ENCODE measurements around the gene CCDC183. TPM values are rescaled to one million over a fixed set of nuclear protein-coding genes. Genes with fewer than 3 reads are reported as not detected.

CCDC183 gene
- total and polyA plus RNA-seq, 3 donors from 2014 or later, result 37.8 to 59.8 (median 41.1) TPM

DNA sequence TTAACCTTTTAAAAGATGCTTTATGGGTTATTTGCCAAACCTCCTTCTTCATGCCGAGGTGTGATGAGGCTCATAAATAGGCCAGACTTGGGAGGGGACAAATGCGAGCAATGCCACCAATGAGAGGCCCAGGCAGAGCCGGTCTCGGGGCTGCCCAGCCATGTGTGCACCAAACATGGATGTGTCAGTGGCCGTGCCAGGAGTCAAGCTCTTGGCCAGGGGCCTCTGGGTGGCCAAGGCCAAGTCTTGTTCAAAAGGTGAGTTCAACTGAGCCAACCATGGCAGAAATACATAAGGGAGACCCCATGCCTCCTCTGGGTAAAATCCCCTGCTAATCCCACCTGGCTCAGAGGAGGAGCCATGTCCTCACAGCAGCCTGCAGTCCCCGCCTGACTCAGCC is 20.9 kb upstream of the CCDC183 start:
- no peaks in the 10 kb centered on the region for H3K9me3 ChIP-seq
- DNase-seq, result no peak
- no peaks in the 10 kb centered on the region for H3K27me3 ChIP-seq
- no peak overlapping the region for H3K4me3 ChIP-seq
- H3K4me1 ChIP-seq, result no peaks in the 10 kb centered on the region
- no peak overlapping the region for H3K27ac ChIP-seq
- no peaks in the 10 kb centered on the region for H3K36me3 ChIP-seq (ENCODE audit: low read depth, missing control alignments)
- intact Hi-C loops (cut with DNase I; ENCODE audit: low total_unique reads), result no loop called here
- TF ChIP-seq, protein P1, sequence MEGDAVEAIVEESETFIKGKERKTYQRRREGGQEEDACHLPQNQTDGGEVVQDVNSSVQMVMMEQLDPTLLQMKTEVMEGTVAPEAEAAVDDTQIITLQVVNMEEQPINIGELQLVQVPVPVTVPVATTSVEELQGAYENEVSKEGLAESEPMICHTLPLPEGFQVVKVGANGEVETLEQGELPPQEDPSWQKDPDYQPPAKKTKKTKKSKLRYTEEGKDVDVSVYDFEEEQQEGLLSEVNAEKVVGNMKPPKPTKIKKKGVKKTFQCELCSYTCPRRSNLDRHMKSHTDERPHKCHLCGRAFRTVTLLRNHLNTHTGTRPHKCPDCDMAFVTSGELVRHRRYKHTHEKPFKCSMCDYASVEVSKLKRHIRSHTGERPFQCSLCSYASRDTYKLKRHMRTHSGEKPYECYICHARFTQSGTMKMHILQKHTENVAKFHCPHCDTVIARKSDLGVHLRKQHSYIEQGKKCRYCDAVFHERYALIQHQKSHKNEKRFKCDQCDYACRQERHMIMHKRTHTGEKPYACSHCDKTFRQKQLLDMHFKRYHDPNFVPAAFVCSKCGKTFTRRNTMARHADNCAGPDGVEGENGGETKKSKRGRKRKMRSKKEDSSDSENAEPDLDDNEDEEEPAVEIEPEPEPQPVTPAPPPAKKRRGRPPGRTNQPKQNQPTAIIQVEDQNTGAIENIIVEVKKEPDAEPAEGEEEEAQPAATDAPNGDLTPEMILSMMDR (IDR thresholded peaks at IDR 0.05), result no peak
- no peak for TF ChIP-seq POLR2A (IDR thresholded peaks at IDR 0.05)
- 90 to 97% methylated on average over 2 to 6 of the region's 6 CpGs for WGBS, 2 donors

DNA sequence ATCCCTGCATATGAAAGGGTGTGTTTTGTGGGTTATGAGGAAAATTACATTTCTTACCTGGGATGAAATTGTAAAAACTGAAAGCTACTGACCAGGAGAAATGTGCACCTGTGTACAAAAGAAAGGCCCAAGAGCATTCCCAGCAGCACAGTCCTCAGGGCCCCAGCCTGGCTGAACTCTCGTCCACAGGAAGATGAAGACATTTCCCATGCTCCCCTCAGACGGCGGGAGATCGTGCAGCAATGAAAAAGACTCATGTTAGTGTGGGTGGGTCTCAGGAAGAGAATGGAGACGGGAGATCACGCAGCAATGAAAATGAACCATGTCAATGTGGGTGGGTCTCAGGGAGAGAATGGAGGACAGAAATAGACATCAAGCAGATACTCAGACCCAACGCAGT is 19.2 kb upstream of the CCDC183 start:
- intact Hi-C loops (cut with DNase I; ENCODE audit: low total_unique reads), result no loop called here
- Histone ChIP-seq H3K9me3 (no peaks in the 10 kb centered on the region), H3K27ac (no peak overlapping the region), H3K4me1 (no peaks in the 10 kb centered on the region), H3K36me3 (ENCODE audit: low read depth, missing control alignments) (no peaks in the 10 kb centered on the region), H3K4me3 (no peak overlapping the region), H3K27me3 (no peaks in the 10 kb centered on the region)
- no peak for DNase-seq
- TF ChIP-seq POLR2A (IDR thresholded peaks at IDR 0.05), result no peak
- TF ChIP-seq, protein P1 (IDR thresholded peaks at IDR 0.05), result no peak
- WGBS, 2 donors, result 78 to 82% methylated on average over 7 of the region's 7 CpGs

DNA sequence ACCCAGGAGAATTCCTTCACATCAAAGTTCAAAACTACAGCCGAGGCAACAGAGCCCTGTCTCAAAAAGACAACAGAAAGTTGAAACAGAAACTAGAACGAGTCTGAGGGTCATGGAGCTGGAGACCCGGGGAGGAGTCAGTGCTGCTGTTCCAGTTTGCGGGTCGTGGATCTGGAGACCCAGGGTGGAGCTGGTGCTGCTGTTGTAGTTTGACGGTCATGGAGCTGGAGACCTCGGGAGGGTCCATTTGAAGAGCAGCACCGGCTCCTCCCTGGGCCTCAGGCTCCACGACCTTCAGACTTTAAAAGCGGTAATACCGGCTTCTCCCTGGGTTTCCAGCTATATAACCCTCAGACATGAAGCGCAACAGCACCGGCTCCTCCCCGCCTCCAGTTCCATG is 18.8 kb upstream of the CCDC183 start:
- no peaks in the 10 kb centered on the region for H3K36me3 ChIP-seq (ENCODE audit: low read depth, missing control alignments)
- no peaks in the 10 kb centered on the region for H3K9me3 ChIP-seq
- H3K27ac ChIP-seq, result no peak overlapping the region
- H3K4me1 ChIP-seq, result no peaks in the 10 kb centered on the region
- no peak for DNase-seq
- 70 to 80% methylated on average over 12 to 14 of the region's 14 CpGs for WGBS, 2 donors
- intact Hi-C loops (cut with DNase I; ENCODE audit: low total_unique reads), result no loop called here
- H3K4me3 ChIP-seq, result no peak overlapping the region
- H3K27me3 ChIP-seq, result no peaks in the 10 kb centered on the region
- TF ChIP-seq, protein P1 (IDR thresholded peaks at IDR 0.05), result no peak
- no peak for TF ChIP-seq POLR2A (IDR thresholded peaks at IDR 0.05)

DNA sequence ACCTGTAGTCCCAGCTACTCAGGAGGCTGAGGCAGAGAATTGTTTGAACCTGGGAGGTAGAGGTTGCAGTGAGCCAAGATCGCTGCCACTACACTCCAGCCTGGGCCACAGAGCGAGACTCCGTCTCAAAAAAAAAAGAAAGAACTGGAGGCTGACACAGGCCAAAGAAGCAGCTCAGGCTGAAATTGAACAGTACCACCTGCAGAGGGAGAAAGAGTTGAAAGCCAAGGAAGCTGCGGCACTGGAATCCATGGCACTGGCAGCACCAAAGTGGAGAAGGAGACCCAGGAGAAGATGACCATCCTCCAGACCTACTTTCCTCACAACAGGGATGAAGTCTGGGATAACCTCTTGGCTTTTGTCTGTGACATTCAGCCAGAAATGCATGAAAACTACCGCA is 16.3 kb upstream of the CCDC183 start:
- WGBS, 2 donors, result 82 to 96% methylated on average over 5 of the region's 5 CpGs
- Histone ChIP-seq H3K9me3 (no peaks in the 10 kb centered on the region), H3K4me3 (no peak overlapping the region), H3K27ac (no peak overlapping the region), H3K4me1 (peaks cover 5% of the 10 kb centered on the region), H3K36me3 (ENCODE audit: low read depth, missing control alignments) (no peaks in the 10 kb centered on the region), H3K27me3 (no peaks in the 10 kb centered on the region)
- TF ChIP-seq, protein P1 (IDR thresholded peaks at IDR 0.05), result no peak
- no peak for TF ChIP-seq POLR2A (IDR thresholded peaks at IDR 0.05)
- intact Hi-C loops (cut with DNase I; ENCODE audit: low total_unique reads), result no loop called here
- no peak for DNase-seq

DNA sequence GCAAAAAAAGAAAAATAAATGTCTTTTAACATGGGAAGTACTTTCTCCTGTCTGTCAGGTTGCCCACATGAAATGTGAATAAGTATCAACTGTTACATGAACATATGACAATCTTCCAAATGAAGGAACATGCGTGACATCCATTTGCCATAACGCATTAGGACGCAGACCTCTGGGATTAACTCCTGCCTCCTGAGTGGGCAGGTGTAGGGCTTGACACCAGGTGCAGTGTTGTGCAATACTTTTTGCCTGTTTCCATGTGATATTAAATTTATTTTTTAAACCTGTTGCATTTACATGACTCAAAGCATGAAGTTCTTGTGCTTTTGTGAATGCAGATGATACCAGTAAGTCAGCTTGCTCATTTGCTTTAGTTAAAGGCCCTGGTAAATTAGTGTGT is 13.7 kb upstream of the CCDC183 start:
- Histone ChIP-seq H3K9me3 (no peaks in the 10 kb centered on the region), H3K27me3 (no peaks in the 10 kb centered on the region), H3K36me3 (ENCODE audit: low read depth, missing control alignments) (no peaks in the 10 kb centered on the region), H3K4me1 (peaks cover 8% of the 10 kb centered on the region), H3K4me3 (no peak overlapping the region), H3K27ac (no peak overlapping the region)
- WGBS, 2 donors, result 94 to 96% methylated on average over 3 of the region's 3 CpGs
- no peak for TF ChIP-seq POLR2A (IDR thresholded peaks at IDR 0.05)
- TF ChIP-seq, protein P1 (IDR thresholded peaks at IDR 0.05), result no peak
- intact Hi-C loops (cut with DNase I; ENCODE audit: low total_unique reads), result no loop called here
- DNase-seq, result no peak
